NOMO-1 treated with DMSO at 0.1 percent for 48 hours (cell line): ENCODE measurements around the gene PALLD.

ENCODE experiments used
- DNase-seq: peaks from one replicate; lab custom pipeline; 2025; ENCODE audit not compliant: unreplicated experiment; lab: John Stamatoyannopoulos, UW

PALLD gene

GRCh38 chr4:168666531-168666930, 169.7 kb downstream of the PALLD start:
- no peak for DNase-seq

- DNase-seq = no peak
Observed at GRCh38 chr4:168667376-168667775, 170.5 kb downstream of the PALLD start.

- DNase-seq = no peak
Observed at GRCh38 chr4:168667921-168668320, 171.1 kb downstream of the PALLD start.

GRCh38 chr4:168673476-168673875, 176.6 kb downstream of the PALLD start:
- DNase-seq = no peak

- no peak for DNase-seq
Observed at GRCh38 chr4:168674077-168674747, 177.4 kb downstream of the PALLD start.

- no peak for DNase-seq
Observed at GRCh38 chr4:168674866-168675265, 178.0 kb downstream of the PALLD start.

GRCh38 chr4:168677063-168677462, 180.2 kb downstream of the PALLD start:
- DNase-seq = no peak

- DNase-seq = no peak
Observed at GRCh38 chr4:168677879-168678278, 181.0 kb downstream of the PALLD start.

GRCh38 chr4:168678751-168679366, 182.0 kb downstream of the PALLD start:
- DNase-seq = no peak

- no peak for DNase-seq
Observed at GRCh38 chr4:168679397-168679796, 182.5 kb downstream of the PALLD start.

- DNase-seq = no peak
Observed at GRCh38 chr4:168679819-168680218, 183.0 kb downstream of the PALLD start.

GRCh38 chr4:168682898-168683500, 186.1 kb downstream of the PALLD start:
- DNase-seq = no peak

- DNase-seq = no peak
Observed at GRCh38 chr4:168683595-168683994, 186.7 kb downstream of the PALLD start.

GRCh38 chr4:168685136-168685809, 188.4 kb downstream of the PALLD start:
- peak; percentile 69 for DNase-seq

GRCh38 chr4:168688584-168688983, 191.7 kb downstream of the PALLD start:
- DNase-seq = no peak

GRCh38 chr4:168689791-168690190, 192.9 kb downstream of the PALLD start:
- DNase-seq = no peak

- no peak for DNase-seq
Observed at GRCh38 chr4:168690199-168690598, 193.3 kb downstream of the PALLD start.

- DNase-seq = no peak
Observed at GRCh38 chr4:168691631-168692369, 194.9 kb downstream of the PALLD start.

GRCh38 chr4:168693750-168694490, 197.1 kb downstream of the PALLD start:
- DNase-seq = no peak

GRCh38 chr4:168694667-168695066, 197.8 kb downstream of the PALLD start:
- DNase-seq = no peak

GRCh38 chr4:168695288-168695687, 198.4 kb downstream of the PALLD start:
- no peak for DNase-seq
